CD4-positive, alpha-beta T cell treated with Interleukin-4 for 1 hour (primary cell): ENCODE measurements around the gene GALNT14.
A peak's percentile ranks its signal among the peaks of the same experiment; 100 is the strongest.
"Not testable (repeated sequence)": the region's sequence is repeated elsewhere in the genome, so short reads cannot be mapped to it uniquely, and the experiment has no call there.

Experiments used
- DNase-seq, 2 donors: peaks; one replicate each; pipeline ENCODE4 v3.0.0-alpha.2; 2020 to 2022

The GALNT14 gene, protein sequence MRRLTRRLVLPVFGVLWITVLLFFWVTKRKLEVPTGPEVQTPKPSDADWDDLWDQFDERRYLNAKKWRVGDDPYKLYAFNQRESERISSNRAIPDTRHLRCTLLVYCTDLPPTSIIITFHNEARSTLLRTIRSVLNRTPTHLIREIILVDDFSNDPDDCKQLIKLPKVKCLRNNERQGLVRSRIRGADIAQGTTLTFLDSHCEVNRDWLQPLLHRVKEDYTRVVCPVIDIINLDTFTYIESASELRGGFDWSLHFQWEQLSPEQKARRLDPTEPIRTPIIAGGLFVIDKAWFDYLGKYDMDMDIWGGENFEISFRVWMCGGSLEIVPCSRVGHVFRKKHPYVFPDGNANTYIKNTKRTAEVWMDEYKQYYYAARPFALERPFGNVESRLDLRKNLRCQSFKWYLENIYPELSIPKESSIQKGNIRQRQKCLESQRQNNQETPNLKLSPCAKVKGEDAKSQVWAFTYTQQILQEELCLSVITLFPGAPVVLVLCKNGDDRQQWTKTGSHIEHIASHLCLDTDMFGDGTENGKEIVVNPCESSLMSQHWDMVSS

DNA sequence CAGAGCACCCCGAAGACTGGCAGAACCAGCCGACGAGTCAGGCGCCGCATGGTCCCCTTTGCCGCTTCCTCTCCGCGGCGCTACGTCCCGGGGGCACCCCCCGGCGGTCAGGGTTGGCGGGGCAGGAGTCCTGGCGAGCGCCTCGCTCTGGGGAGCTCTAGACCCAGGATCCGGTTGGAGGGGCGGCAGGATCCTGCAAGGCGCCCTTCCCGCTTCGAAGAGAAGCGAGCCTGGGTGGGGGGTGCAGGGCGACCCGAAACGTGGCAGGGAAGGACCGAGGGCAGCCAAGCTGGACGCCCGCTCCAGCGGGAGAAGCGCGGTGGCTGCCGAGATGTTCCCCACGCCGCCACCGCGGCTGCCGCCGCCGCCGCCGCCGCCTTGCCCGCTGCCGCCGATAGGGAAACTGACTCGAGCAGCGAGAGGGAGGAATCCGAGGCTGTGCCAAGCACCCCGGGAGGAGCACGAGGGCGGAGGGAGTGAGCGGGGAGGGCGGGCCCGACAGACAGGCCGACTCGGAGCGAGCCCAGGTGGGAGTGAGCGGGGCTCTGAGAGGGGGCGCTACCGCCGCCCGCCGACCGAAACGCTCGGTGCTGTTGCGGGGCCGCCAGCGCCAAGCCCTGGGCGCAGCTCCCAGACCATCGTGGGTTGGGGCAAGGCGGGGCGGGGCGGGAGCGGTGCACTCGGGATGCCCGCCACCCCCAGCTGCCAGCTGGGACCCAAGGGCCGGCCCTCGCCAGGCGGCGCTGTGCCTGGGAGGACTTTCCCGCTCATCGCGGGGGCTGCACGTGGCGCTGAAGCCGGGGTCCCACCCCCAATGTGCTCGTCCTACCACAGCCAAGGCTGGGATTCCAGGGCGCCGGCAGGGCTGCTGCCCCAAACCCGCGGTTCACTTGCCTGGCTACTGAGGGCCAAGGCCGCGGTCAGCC is at the start of gene GALNT14:
Gene GALNT14 (minus strand): TSS at position 404 of the 926 bp plus-strand sequence. CDS start 354 bp downstream, at position 50.
- DNase-seq = peak; percentile 4 to 44

DNA sequence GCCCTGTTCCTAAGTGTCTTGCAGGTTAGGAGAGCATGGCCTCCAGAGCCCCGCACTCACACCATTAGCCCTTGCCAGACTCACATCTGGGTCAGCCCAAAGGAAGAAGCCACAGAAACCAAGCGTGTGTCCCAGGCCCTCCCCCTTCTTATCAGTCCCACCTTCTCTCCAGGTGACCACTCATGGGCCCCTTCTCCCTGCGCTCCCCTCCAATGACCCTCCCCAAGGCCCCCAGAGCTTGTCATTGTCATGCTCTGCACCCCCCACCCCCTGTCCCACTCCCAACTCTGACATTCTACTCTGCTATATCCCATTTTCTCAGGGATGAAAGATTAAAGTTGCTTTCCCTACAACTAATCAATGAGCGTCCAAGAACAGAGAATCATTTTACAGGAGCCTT is 48.9 kb upstream of the GALNT14 start:
- DNase-seq = no peak

DNA sequence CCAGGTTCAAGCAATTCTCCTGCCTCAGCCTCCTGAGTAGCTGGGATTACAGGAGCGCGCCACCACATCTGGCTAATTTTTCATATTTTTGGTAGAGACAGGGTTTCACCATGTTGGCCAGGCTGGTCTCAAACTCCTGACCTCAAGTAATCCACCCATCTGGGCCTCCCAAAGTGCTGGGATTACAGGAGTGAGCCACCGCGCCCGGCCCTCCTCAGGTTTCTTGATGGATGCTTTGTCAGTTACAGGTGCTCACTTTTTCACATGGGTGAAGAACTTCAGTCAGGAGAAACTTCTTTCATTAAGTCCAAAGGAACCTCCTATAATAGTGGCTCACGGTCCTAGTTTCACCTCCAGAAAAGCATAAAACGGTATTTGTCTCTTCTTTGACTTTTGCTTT is 45.7 kb upstream of the GALNT14 start:
- DNase-seq = not testable (repeated sequence)

DNA sequence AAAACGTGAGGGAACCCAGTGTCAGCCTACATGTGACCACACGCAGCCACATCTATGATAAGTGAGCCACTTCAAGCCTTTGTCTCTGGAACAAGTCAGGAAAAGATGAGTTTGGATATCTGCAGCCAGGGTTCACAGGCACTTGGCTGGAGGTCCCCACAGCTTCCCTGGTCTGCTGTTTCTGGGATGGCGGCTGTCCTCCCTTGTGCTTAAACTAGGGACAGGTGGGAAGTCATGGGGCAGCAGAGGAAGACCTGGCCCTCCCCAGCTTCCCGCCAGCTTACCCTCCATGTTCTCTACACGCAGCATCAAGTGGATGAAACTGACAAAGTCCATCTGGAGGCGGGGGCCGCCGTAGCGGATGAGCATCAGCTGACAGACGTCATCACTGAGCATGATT is 38.5 kb upstream of the GALNT14 start:
- no peak for DNase-seq

DNA sequence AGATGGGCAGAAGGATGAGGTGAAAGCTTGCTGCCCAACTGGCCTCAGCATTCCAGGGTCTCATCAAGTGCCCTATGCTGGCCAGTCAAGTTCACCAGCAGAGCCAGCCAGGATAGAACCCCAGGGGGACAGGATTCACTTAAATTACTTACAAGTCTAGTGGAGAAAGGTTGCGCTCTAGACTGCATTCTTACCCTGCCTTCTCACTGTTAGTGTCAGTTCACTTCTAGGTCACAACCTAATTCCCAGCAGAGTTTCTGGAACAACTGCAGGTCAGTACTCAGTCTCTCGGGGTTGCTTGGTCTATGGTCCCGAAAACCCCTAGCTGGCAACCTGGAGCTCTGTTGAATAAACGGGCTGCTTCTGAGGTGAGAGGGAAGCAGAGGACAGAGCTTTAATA is 32.9 kb upstream of the GALNT14 start:
- no peak for DNase-seq

DNA sequence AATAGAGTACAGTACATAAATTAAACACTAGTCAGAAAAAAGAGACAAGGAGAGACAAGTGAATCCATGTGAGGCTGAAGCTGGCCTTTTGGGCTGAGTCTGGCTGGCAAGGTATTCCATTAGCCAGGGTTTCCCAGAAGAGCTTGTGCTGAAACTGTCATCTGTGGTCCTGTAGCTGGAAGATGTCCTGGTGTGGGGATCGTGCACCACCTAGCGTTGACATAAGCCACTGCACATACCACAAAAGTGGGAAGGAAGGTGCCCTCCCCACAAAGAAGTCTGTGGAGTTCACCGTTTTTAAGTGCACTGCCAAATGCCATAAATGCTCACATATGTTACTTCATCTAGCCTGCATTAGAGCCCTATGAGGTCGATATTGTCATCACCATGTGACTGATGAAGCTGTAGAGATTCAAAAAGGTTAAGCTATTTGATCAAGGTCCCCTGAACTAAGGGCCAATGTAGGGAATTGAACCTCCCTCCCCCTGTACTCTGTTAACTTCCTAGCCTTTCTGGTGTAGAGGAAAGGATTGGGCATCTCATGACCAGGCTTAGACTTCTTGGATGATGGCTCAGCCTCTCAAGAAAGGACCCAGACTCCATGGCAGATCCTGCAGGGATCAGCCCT is 31.9 kb upstream of the GALNT14 start:
- DNase-seq = peak; percentile 44 to 54

DNA sequence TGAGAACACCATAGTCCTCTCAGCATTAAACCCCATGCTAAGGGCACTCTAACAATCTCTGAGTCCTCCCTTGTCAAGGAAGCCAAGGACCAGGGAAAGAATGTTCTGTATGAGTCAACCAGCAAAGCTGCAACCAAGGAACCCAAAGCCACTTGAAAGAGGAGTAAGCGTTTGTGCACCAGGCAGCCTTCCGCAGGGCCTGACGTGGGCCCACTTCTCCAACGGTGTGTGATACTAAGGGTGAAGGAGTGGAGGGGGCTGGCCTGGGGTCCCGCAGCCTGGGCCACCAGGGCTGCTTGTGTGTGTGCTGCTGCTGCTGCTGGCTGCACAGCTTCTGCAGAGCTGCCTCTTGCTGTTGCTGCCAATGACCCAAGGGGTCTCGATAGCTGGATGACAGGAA is 30.1 kb upstream of the GALNT14 start:
- DNase-seq = no peak

DNA sequence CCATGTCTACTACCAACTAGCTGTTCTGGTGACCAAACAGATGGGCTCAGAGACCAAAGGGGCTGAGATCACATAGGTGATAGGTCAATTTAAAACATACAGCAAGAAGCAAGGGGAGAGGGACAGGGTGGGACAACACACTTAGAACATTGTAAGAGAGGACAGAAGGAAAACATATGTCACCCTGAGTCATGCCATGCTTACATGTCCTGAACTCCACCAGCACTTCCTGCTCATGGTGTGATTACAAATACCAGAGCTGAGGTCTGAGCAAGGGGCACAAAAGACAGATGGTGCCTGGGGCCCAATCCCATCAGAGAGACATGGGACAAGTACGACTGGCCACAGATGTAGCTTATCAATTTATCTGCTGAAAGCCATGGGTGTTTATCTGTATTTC is 28.7 kb upstream of the GALNT14 start:
- no peak for DNase-seq

DNA sequence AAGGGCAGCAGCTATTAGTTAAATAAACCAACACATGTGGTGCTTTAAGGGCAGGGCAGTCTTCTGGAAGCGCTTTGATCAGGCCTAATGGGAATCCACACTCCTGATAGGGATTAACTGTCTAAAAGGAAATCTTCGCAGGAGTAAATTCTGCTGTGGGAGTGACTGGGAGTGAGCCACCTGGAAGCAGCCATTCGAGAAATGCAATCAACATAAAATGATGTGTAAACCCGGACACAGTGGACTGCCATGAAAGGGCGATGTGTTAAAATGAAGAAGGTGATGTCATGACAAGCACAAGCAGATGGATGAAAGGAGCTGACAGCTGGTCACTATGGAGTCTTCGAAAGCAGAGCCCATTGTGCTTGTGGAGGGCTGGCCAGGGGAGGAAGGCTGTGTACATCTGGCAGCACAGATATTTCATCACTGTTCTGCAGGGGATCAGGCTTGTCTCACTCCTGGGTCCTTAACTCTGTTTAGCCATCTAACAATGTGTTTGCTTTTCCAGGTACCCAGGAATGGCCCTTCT is 24.8 kb upstream of the GALNT14 start:
- no peak for DNase-seq

DNA sequence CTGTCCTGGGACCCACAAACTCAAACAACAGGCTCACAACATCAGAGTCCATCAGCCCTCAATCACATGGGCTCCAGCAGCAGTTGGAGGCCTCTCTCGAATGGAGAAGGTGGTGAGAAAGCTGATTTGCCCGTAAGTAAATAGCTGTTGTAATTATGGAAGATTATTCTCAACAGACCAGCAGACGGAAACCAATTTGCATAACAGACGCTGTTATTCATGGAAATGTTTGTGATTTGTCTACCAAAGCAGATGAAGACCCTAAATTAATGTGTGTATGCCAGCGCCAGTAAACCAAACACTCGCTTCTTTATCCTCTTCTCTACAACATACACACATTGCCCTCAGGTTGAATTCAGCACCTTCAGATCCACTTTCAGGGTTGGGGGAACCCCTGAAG is 23.4 kb upstream of the GALNT14 start:
- DNase-seq = no peak

DNA sequence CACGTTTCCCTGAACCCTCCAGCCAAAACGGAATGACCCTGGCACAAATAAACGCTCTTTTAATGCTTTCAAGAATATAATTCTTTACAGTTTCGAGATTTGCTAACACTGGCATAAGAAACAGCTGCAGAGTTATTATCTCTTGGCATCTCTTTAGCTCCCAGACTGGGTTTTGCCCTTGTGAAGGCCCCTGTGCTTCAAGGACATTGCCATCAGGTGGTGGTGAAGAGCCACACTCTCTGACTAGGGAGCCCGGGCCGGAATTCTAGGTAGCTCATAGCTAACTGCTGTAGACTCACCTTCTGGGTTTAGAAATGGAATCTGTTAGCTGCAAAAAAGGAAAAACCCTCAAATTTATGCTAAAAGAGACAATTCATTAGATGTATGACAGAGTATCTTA is 13.3 kb upstream of the GALNT14 start:
- no peak for DNase-seq

DNA sequence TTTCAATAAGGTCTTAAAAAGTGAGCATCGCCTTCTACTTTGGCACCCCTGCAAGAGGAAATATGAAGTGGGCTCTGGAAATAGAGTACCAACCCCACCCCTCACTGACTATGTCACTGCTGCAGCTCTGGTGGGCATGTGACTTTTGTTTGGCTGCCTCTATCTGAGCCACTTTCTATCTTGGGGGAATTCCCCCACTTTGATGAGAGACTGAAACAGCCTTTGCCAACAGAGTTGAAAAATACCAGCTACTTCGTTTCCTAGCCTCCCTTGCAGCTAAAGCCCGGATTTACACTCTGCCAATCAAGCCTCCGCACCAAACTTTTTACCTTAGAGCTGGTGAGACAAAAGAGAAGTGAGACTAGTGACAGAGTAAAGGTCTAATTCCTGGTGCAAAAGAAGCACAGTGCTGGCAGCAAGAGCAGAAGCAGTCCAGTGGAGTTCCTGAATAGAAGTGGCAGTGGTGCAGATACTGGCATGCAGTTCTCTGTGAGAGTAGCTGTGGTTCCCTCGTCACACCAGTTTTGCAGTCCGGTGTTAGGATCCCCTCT is 12.0 kb upstream of the GALNT14 start:
- no peak for DNase-seq

DNA sequence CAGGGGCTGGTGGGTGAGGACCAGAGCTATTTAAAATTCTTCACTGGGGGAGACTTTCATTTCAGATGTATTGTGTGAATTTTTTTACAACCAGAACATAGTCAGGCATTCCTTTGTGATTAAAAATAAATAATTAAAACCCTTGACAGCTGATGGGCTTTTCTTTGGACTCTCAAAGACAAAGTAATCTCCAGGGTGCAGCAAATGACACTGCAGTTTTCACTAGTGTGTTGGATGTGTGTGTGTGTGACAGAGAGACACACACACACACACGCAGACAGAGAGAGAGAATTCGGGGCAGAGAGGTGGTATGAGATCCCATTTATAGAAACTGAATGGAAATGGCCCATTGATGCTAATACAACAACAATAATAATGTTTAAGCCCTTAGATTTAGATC is 10.3 kb upstream of the GALNT14 start:
- DNase-seq = no peak

DNA sequence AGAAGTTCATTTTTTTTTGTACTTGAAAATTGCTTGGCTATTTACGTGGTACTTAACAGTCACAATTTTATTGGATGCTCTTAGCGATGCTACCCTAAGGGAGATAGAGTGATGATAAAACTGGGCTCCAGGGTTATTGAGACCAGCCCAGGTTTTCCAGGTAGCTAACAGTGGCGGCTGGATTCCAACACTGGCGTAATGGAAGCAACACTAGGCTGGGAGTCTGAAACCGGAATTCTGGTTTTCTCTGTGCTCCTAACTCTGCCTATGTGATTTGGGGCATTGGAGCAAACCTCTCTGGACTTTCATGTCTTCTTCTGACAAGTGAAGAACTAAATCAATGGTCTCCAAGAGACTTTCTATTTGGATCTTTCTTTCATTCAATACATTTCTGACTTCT is 9.4 kb upstream of the GALNT14 start:
- DNase-seq = no peak

DNA sequence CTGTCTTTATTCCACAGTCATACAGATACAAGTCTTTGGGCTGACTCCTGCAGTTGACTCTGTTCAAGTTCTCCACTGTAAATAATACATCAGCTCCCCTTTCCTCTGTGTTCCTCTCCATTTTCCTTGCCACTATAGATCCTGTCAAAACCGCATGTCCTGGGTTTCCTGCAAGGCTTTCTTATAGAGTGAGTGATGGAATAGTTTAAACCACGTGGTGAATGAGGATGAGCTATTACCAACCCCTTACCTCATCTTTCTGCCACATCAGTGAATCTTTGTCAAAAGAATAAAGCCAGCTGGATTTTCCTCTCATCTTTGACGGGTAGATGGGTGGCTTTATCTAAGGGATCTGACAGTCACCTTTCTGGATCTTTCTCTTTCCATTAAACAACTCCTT is 3.9 kb upstream of the GALNT14 start:
- DNase-seq = no peak

DNA sequence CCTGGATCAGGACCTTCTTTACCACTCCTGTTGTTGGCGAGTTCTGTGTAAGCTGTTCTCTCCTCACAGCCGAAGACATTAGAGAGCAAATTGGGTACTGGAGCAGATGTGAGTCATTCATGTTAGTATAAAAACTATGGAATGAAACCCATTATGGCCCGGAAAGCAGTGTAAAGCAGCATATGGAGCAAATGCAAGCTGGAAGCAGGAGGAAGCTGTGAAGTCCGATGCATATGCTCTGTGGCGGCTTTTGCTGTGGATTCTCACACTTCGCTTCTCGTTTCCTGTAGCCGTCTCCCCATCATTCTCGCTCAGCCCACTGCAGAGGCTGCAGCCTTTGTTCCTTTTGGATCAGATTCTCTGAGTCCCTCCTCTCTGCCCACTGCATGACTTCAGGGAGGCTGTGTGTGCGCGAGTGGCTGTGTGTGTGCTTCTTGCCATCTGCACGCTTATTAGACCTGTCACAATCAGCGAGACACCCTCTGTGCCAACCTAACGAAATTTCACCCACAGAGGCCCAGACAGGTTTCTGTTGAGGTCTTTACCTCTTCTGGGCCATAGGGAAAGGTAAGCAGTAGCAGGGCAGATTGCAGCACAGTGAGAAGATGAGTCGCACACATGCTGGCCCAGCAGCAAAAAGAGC is 3.3 kb upstream of the GALNT14 start:
- DNase-seq = no peak

DNA sequence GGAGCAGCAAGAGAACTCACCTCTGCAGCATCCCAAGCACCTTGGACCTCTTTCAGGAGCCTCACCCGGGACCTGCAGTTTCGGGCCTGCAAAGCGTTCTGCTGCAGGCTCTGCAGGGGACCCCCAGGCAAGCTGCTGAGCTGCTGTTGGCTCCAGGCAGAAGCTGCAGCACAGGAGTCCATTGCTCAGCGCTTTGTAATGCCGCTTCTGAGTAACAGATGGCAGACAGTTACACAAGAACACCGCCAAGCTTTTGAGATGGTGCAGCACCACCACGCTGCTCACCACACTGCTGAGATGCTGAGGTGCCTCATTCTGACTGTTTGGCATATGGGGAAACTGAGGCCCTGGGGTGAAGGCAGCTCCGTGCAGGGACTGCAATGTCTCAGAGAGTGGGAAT is 1.9 kb upstream of the GALNT14 start:
- no peak for DNase-seq

DNA sequence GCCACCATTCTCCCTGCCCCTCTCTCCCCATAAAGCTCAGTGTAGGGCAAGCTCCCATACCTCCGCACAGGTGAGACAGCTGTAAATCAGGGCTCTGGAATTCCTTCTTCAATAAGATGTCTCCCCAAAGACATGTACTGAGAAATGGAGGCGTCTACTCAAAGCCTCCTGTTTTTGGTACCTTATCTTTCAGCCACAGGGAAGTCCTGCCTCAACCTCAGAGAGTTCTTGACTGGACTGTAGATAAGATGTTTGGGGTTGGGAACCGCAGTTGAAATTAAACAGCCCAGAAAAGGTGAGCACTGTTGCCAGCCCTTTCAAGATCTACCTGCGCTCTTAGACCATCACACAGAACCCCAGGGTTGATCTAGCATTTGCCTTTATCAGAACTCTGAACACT is 1.4 kb upstream of the GALNT14 start:
- DNase-seq = no peak

DNA sequence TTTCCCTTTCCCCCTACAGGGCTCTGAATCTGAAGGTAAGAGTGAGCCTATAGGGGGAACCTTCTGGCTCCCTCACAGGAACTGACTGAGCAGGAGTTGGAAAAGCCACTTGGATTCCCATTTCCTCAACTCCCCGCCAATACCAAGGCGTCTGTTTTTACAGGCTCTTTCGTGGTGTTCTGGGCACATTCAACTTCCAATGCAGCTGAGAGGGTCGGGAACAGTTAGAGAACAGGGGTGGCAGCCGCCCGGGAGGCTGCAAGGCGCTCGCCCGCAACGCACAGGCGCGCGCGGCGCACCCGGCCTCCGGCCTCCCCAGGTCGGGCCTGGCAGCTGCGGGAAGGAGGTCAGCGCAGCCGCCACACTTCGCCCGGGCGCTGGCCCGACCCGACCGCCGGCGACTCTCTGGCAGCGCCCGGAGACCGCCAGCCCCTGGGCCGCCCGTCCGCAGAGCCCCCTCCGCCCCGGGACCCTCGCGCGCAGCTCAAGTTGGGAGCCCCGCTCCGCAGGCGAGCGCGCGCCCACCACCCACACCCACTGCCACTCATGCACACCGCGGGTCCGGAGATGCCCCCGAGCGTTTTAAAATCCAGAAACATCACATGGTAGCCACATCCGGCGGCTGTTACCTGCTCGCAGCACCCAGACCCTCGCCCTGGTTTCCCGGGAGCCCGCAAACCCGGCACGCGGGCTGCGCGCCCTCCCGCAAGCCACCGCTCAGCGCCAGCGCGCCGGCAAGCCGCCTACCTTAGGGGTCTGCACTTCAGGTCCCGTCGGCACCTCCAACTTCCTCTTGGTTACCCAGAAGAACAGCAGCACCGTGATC is 816 bp downstream of the GALNT14 start:
- DNase-seq = no peak

DNA sequence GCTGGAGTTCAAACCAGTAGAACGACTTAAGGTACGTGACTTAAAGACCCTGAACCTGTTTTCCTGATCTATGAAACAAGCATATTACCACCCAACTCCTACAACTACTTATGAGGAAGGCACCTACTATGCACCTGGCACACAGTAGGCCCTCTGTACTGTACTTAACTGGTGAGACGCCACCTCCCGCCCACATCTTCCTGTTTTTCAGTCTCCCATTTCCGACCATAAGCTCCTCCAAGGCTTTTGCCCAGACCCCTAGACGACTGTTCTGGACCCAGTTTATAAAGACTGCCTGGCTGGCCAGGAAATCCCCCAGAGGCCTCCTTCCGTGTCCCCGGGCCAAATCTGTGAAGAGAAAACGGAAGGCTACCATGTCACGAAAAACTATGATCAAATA is 1.5 kb downstream of the GALNT14 start:
- DNase-seq = no peak

DNA sequence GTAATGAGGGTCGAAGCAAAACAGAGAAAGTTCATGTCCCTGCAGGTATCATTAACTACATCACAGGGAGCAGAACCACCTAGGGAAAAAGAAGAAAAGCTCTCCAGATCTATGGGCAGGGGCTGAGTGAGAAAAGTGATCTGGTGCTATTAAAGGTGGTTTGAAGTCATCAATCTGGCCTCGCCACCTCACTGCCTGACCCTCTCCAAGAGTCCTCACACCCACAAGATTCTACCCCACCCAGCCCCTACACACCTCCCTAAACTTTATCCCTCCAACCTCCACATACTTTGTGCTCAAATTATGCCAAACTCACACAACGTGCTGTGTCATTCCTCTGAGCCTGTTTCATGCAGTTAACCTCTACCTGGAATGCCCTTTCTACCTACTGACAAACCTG is 2.2 kb downstream of the GALNT14 start:
- no peak for DNase-seq
